ENCODE measurements around the gene TMCC1. TPM values are rescaled to one million over a fixed set of nuclear protein-coding genes. Genes with fewer than 3 reads are reported as not detected.
"Not testable (repeated sequence)": the region's sequence is repeated elsewhere in the genome, so short reads cannot be mapped to it uniquely, and the experiment has no call there.

Gene TMCC1
- total RNA-seq, 1 experiment from 2014 or later, result 6.2 TPM

GRCh38 chr3:129917423-129918007 is 24.0 kb upstream of the TMCC1 start:
- Histone ChIP-seq H3K27me3 (ENCODE audit: low read length) (no peaks in the 10 kb centered on the region), H3K9me3 (ENCODE audit: low read length) (peaks cover 6% of the 10 kb centered on the region), H3K79me2 (ENCODE audit: low read length) (no peaks in the 10 kb centered on the region), H3F3A (ENCODE audit: low read length, unreplicated experiment) (no peaks in the 10 kb centered on the region), H3K4me1 (ENCODE audit: insufficient read depth, low read length) (no peaks in the 10 kb centered on the region), H2AFZ (ENCODE audit: low read length) (no peak overlapping the region), H3K27ac (ENCODE audit: low read length) (no peak overlapping the region), H3K9ac (ENCODE audit: low read length) (no peak overlapping the region), H4K20me1 (ENCODE audit: low read length) (no peaks in the 10 kb centered on the region), H3K4me3 (ENCODE audit: low read length) (no peak overlapping the region), H3K36me3 (ENCODE audit: low read depth, low read length) (no peaks in the 10 kb centered on the region), H3K4me2 (ENCODE audit: low read length) (no peak overlapping the region), H3K9me2 (replicated peaks; ENCODE audit: low read length) (no peaks in the 10 kb centered on the region)
- ATAC-seq, result no peak
- ChIA-PET CTCF (no interaction called here), POLR2A (ENCODE audit: unreplicated experiment) (no interaction called here)
- no TSS peak for BruUV-seq (replicated peaks)
- TF ChIP-seq EZH2 (IDR thresholded peaks at IDR 0.05; ENCODE audit: low read length, unreplicated experiment), result no peak
- no peak for DNase-seq
- intact Hi-C loops (cut with micrococcal nuclease), result no loop called here

GRCh38 chr3:129913618-129914017 is 20.1 kb upstream of the TMCC1 start:
- TF ChIP-seq EZH2 (IDR thresholded peaks at IDR 0.05; ENCODE audit: low read length, unreplicated experiment), result no peak
- no peak for TF ChIP-seq EZH2phosphoT487 (IDR thresholded peaks at IDR 0.05; ENCODE audit: borderline replicate concordance, low read length)
- TF ChIP-seq CTCF (conservative IDR thresholded peaks at IDR 0.05; ENCODE audit: low read depth, low read length), result no peak
- Histone ChIP-seq H3K4me2 (ENCODE audit: low read length) (no peak overlapping the region), H3K4me1 (ENCODE audit: insufficient read depth, low read length) (peaks cover 5% of the 10 kb centered on the region; the same call in 1 of the 2 replicates), H3K9me2 (replicated peaks; ENCODE audit: low read length) (no peaks in the 10 kb centered on the region), H3K27me3 (ENCODE audit: low read length) (no peaks in the 10 kb centered on the region), H3K9ac (ENCODE audit: low read length) (no peak overlapping the region), H3K79me2 (ENCODE audit: low read length) (no peaks in the 10 kb centered on the region), H3K9me3 (ENCODE audit: low read length) (peaks cover 6% of the 10 kb centered on the region), H4K20me1 (ENCODE audit: low read length) (no peaks in the 10 kb centered on the region), H3K4me3 (ENCODE audit: low read length) (no peak overlapping the region), H2AFZ (ENCODE audit: low read length) (no peak overlapping the region), H3K36me3 (ENCODE audit: low read depth, low read length) (no peaks in the 10 kb centered on the region), H3F3A (ENCODE audit: low read length, unreplicated experiment) (no peaks in the 10 kb centered on the region), H3K27ac (ENCODE audit: low read length) (no peak overlapping the region)
- ATAC-seq, result no peak
- ChIA-PET CTCF (no interaction called here), POLR2A (ENCODE audit: unreplicated experiment) (no interaction called here)
- no peak for DNase-seq
- BruUV-seq (replicated peaks), result no TSS peak
- intact Hi-C loops (cut with micrococcal nuclease), result no loop called here

- no TSS peak for BruUV-seq (replicated peaks)
- no peak for ATAC-seq
- no peak overlapping the region for H3K27ac ChIP-seq (ENCODE audit: low read length)
- H2AFZ ChIP-seq (ENCODE audit: low read length), result no peak overlapping the region
- H3K4me3 ChIP-seq (ENCODE audit: low read length), result no peak overlapping the region
- H3K9ac ChIP-seq (ENCODE audit: low read length), result no peak overlapping the region
- CTCF ChIA-PET, result no interaction called here
- peaks cover 2% of the 10 kb centered on the region; the same call in 1 of the 2 replicates for H3K36me3 ChIP-seq (ENCODE audit: low read depth, low read length)
- TF ChIP-seq CTCF (conservative IDR thresholded peaks at IDR 0.05; ENCODE audit: low read depth, low read length), result no peak
- TF ChIP-seq EZH2phosphoT487 (IDR thresholded peaks at IDR 0.05; ENCODE audit: borderline replicate concordance, low read length), result no peak
- no peak for TF ChIP-seq EZH2 (IDR thresholded peaks at IDR 0.05; ENCODE audit: low read length, unreplicated experiment)
- intact Hi-C loops (cut with micrococcal nuclease), result no loop called here
- no peaks in the 10 kb centered on the region for H3K27me3 ChIP-seq (ENCODE audit: low read length)
- H4K20me1 ChIP-seq (ENCODE audit: low read length), result no peaks in the 10 kb centered on the region
- peaks cover 6% of the 10 kb centered on the region; the same call in 1 of the 2 replicates for H3K4me1 ChIP-seq (ENCODE audit: insufficient read depth, low read length)
- H3K4me2 ChIP-seq (ENCODE audit: low read length), result no peak overlapping the region
- POLR2A ChIA-PET (ENCODE audit: unreplicated experiment), result no interaction called here
- H3F3A ChIP-seq (ENCODE audit: low read length, unreplicated experiment), result no peaks in the 10 kb centered on the region
- no peaks in the 10 kb centered on the region for H3K79me2 ChIP-seq (ENCODE audit: low read length)
- peaks cover 8% of the 10 kb centered on the region; the same call in 1 of the 2 replicates for H3K9me3 ChIP-seq (ENCODE audit: low read length)
- no peak for DNase-seq
- H3K9me2 ChIP-seq (replicated peaks; ENCODE audit: low read length), result no peaks in the 10 kb centered on the region
Observed at GRCh38 chr3:129911261-129911861, 17.9 kb upstream of the TMCC1 start.

DNA sequence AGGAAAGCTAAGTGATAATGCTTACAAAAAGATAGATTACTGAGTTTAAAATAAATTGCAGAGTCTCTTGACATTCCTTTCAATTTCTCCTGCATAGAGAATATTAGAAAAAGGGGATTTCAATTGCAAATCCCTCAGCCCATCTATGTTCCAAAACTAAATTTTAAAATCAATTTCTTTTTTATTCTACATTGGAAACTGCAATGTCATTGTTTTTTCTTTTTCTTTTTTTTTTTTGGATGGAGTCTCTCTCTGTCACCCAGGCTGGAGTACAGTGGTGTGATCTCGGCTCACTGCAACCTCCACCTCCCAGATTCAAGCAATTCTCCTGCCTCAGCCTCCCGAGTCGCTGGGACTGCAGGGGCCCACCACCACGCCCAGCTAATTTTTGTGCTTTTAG is 15.7 kb upstream of the TMCC1 start:
- H3K4me2 ChIP-seq (ENCODE audit: low read length); intact Hi-C loops (cut with micrococcal nuclease); CTCF ChIA-PET: not testable (repeated sequence)

More for the DNA sequence above, 15.7 kb upstream of the TMCC1 start:
- H3K4me1 ChIP-seq (ENCODE audit: insufficient read depth, low read length); H3K9ac ChIP-seq (ENCODE audit: low read length); H3F3A ChIP-seq (ENCODE audit: low read length, unreplicated experiment); H4K20me1 ChIP-seq (ENCODE audit: low read length); H2AFZ ChIP-seq (ENCODE audit: low read length); DNase-seq; H3K79me2 ChIP-seq (ENCODE audit: low read length); BruUV-seq (replicated peaks); H3K36me3 ChIP-seq (ENCODE audit: low read depth, low read length); ATAC-seq; POLR2A ChIA-PET (ENCODE audit: unreplicated experiment); H3K4me3 ChIP-seq (ENCODE audit: low read length); H3K9me2 ChIP-seq (replicated peaks; ENCODE audit: low read length); H3K9me3 ChIP-seq (ENCODE audit: low read length); H3K27me3 ChIP-seq (ENCODE audit: low read length): not testable (repeated sequence)
- peak overlapping the region; percentile 57; the same call in 1 of the 2 replicates for H3K27ac ChIP-seq (ENCODE audit: low read length)
